ENCODE results near the gene ZNF766.
"Not testable (repeated sequence)": the region's sequence is repeated elsewhere in the genome, so short reads cannot be mapped to it uniquely, and the experiment has no call there.

ZNF766 gene

DNA sequence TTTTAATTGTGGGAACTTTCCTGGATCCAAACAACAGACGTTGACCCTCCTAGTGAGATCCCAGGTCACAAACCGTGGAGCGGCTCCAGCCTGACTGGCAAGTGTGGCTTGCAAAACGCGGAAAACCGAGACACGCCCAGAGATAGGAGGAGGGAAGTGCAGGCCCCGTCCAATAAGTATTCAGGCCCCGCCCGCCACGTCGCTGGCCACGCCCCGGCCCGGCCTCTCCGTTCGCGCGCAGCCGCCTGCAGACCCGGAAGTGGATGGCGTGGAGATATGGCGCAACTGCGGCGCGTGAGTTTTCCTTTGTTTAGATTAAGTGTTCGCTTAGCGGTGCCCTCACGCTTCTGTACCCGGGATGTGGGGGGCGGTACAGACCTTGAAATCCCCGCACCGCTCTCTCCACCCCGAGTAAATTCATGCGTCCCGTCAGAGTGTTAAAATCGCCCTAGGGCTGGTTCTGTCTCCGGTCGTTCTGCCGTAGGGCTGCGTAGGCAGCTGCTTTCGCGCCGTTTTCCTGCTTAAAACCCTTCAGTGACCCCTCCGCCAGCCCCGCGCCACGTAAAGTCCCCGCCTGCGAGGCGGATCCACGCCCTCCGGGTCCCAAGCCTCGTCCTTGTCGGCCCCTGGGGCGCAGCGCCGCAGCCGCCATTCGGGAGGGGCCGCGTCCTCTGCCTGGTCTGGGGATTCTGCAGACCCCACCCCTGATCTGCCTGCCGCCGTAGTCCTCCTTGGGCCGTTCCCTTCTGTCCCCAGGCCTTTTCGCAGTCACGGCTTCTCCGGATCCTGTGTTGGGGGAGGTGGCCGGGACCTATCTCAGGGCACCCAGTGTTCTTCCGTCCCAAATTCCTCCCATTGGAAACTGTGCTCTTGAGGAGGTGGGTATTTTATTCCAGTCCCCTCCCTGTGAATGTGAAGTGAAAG is at the start of gene ZNF766:
ZNF766 (plus strand) TSS at position 250 of the 924 bp plus-strand sequence; CDS start at position 277, 27 bp downstream.
- DNase-seq = peak; percentile 65

DNA sequence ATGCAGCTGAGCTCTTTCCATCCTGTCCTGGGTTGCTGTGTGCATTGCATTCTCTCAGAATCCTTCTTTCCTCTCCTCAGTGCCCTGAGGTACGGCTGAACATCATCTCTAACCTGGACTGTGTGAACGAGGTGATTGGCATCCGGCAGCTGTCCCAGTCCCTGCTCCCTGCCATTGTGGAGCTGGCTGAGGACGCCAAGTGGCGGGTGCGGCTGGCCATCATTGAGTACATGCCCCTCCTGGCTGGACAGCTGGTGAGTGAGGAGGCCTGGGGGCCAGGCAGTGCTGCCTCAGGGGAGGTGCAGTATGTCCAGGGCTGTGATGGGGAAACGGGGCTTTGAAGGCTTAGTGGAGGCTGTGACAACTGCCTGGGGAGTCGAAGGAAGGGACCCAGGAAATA is 49.8 kb upstream of the ZNF766 start:
- DNase-seq = no peak

DNA sequence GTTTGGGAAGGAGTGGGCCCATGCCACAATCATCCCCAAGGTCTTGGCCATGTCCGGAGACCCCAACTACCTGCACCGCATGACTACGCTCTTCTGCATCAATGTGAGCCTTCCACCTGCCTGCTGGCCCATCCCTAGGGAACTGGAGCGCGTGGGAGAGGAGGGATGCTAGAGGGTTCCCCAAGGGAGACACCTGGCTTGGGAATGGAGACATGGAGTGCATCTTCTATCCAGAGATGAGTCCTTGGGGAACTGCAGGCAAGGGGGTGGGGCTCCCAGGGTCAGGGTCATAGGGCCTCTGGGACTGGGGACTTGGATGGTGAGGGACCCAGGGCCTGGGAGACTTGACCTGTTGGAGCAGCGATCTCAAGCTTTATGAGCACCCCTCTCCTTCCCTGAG is 48.4 kb upstream of the ZNF766 start:
- DNase-seq = no peak

DNA sequence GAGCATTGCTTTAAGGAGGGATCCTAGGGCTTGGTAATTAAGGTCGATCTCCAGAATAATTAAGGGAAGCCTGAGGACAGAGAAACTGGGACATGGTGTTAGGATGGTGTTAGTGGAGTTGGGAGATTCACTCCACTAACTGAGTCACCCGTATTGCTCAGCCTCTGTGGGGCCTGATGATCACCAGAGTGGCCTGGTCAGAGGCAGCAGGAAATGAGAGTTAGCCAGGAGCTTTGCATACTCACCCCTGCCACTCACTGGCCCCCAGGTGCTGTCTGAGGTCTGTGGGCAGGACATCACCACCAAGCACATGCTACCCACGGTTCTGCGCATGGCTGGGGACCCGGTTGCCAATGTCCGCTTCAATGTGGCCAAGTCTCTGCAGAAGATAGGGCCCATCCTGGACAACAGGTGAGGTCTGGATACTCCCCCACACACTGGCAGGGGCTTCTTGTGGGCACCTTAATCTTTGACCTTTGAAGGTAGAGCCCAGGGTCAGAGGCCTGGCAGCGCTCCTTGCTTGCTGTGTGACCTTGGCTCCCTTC is 47.5 kb upstream of the ZNF766 start:
- no peak for DNase-seq

DNA sequence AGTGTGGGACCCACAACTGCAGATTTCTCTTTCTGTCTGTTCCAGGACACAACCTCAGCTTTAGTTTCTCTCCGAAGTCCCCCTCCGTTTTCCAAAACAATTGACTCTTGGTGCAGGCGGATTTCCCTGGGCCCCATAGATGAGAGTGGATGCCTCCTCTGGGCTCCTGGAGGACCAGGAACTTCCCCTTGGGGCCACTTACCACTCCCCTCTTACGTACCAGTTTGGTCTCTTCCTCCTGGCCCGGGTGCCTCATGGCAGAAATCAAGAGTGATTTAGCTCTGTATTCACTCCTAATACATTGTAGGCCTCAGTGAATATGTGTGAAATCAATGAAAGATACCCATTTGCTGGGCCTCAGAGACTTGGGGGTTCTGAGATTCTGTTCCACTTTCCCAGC is 45.2 kb upstream of the ZNF766 start:
- DNase-seq = no peak

DNA sequence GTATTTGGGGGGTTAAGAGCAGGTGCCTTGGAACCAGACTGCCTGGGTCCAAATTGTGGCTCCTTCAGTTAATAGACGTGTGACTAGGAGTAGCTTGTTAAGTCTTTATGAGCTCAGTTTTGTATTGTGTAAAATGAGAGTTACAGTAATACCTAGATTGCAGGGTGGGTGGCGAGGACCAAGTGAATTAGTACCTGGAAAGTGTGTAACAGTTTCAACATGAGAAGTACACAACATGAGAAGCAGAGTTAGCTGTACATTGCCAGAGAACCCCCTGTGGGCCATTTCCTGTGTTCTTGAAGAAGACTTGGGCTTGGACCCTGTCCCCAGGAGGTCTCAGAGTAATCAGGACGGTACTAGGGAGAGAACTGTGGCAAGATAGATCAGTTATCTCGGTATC is 42.7 kb upstream of the ZNF766 start:
- DNase-seq = no peak

DNA sequence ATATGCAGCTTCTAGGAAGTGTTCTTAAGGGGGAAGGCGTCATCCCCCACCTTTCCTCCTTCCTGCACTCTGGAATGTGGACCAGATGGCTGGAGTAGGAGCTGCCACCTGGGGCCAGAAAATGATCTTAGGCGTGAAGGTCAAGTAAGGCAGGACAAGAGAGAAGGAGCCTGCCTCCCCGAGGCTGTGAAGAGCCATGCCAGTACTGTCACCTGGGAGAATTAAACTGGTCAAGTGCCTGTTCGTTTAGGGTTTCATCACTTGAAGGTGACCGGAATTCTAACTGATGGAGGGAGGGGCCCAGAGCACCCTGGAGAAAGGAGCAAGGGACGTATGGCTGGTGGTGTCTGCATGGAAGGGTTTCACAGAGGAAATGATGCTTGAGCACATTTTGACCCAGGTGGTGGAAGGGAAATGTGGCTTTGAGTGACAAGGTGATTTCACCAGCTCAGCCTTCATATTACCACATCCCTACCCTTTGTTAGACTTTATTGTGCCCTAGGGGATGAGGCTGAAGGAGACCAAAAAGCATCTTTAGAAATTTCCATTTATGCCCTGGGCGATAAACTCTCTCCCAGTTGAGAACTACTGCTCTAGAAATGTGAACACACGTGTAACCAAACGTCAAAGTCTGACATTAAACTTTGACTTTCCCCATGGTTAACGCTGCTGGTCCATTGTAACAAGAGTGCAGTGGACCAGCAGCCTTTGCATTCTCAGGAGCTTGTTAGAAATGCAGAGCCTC is 42.0 kb upstream of the ZNF766 start:
- no peak for DNase-seq

DNA sequence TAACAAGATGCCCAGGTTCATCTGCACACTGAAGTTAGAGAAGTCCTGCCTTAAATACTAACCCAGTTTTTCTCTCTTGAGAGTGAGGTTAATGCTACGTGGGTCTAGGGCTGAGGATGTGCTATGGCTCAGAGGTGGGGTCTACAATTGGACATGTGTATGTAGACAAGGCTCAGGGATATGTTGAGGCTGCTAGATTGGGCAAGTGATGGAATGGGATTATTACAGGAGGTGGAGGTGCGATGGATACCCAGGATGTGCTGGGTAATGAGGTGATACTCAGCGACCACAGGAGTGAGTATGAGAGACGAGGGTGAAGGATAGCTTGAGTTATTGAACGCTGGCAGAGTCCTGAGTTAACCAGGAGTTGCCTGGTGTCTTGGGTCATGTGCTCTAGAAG is 41.4 kb upstream of the ZNF766 start:
- DNase-seq = no peak

DNA sequence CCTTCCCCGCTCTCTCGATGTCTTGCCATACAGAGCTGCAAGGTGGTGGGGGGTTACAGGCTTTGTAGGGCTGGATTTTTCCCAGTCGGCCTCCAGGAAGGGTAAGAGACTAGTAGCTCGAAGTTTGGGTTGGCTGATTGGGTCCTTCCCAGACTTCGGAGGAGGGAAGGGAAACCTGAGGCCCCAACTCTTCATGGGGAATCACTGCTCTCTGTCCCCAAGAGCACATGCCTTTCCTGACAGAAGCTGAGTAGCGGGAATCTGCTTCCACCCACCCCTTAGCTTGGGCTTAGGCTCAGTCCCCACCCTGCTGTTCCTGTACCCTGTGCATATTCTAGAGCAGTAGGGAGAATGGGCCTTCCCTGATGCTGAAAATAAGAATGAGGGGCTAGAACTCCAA is 39.9 kb upstream of the ZNF766 start:
- DNase-seq = no peak

DNA sequence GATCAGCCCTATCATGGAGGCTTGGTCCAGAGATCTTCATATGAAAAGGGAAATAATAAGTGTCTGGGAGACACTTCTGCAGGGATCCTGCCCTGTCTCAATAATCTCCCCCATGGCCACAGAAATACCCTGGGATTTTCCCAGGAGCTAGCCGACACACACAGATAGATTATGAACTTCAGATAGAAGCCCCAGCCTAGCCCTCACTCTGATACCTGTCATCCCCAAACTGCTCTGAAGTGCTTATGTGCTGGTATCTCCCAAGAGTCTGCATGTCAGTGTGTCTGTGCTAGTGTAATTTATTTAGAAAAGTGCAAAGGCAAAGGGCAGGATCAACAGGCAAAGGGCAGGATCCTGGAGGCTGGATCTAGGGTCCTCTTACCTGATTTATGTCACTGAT is 38.7 kb upstream of the ZNF766 start:
- DNase-seq = no peak

DNA sequence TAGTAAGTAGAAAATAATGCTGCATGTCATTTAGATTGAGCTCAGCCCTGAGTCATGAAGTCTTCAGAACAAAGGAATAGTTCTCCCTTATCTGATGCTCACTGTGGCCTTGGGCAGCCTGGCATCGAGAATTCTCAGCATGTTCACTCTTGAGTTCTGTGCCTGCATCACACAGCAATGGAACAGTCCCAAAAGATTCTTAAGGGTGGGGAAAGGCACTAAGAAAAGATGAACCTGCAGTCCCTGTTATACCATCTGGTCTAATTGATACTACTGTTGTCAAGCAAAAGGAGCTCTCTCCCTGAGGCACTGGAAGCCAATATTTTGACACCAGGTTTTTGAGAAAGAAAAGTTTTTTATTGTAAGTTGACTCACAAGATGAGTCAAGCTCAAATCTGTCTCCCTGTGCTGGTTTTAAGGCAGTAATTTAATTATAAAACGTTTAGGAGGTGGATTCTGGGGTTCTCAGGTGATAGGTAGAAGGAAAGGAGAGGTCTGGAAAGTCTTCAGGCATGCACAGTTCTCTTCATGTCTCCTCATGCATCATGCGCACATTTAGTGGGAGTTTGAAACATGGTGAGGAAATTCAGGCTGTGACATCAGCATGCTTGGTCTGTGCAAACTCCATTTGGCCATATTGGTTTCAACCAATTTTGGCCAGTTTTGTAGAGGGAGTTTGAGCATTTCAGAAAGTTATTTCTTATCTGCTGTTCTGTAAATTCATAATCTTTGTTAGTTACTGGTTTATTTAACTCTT is 38.1 kb upstream of the ZNF766 start:
- DNase-seq = no peak

DNA sequence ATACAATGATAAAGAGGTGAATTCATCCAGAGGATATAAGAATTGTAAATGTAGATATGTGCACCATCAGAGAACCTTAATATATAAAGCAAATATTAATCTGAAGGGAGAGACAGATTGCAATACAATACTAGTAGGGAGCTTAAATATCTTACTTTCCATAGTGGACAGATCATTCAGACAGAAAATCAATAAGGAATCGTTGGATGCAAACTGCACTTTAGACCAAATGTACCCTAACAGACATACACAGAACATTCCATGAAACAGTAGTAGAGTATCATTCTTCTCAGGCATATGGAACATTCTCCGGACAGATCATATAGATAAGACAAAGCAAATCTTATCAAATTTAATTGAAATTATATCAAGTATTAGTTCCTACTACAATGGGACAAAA is 35.0 kb upstream of the ZNF766 start:
- DNase-seq = no peak

DNA sequence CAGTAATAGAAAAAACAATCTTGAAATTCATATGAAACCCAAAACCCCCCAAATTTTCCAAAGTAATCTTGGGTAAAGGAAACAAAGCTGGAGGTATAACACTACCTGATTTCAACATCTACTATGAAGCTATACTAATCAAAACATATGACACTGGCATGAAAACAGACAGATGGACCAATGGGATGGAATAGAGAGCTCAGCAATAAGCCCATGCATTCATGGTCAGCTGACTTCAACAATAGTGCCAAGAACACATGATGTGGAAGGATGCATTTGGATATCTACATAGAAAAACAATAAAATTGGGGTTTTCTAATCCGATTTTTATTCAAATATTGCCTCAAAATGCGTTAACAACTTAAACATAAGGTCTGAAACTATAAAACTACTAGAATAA is 32.2 kb upstream of the ZNF766 start:
- DNase-seq = no peak

DNA sequence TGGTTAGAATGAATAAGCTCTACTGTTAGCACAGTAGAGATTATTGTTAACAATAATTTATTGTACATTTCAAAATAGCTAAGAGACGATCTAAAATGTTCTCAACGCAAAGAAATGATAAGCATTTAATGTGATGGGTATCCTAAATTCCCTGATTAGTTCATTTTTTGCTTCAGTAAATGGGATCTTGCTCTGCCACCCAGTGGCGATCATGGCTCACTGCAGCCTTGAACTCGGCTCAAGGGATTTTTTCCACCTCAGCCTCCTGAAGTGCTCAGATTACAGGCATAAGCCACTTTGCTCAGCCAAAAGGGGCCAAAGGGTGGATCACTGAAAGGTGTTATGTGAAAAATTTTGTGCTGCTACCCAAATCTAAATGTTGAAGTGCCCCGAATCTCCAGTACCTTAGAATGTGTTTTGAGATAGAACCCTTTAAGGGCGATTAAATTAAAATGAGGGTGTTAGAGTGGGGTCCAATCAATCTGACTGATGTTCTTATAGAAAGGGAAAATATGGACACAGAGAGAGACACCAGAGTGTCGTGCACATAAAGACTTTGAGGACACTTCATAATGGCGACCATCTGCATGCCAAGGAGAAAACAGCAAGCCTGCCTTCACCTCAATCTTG is 31.5 kb upstream of the ZNF766 start:
- DNase-seq = no peak

DNA sequence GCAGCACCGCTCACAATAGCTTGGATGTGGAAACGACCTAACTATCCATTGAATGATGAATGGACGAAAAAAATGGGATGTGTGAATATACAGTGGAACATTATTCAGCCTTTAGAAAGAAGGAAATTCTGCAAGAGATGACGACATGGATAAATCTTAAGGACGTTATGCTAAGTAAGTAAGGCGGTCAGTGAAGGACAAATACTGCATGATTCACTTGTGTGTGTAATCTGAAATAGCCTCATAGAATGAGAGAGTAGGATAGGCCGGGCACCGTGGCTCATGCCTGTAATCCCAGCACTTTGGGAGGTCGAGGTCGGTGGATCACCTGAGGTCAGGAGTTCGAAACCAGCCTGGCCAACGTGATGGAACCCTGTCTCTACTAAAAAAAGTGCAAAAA is 25.4 kb upstream of the ZNF766 start:
- DNase-seq = no peak

DNA sequence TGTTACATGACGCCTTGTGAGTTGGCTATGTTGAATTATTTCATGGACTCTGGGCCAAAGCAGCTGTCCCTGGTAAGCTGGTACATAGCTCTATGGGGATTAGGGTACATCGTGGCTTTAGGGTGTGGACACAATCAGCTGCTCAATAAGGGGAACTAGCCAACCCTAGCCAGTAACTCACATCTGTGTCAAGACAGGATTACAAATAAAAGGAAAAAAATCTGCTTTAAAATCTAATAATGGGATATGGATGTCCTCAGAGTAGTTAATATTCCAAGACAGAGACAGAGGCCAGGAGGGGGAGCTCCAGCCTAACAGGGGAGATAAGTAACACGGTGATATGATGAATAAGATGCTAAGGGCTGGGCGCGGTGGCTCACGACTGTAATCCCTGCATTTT is 21.1 kb upstream of the ZNF766 start:
- DNase-seq = no peak

DNA sequence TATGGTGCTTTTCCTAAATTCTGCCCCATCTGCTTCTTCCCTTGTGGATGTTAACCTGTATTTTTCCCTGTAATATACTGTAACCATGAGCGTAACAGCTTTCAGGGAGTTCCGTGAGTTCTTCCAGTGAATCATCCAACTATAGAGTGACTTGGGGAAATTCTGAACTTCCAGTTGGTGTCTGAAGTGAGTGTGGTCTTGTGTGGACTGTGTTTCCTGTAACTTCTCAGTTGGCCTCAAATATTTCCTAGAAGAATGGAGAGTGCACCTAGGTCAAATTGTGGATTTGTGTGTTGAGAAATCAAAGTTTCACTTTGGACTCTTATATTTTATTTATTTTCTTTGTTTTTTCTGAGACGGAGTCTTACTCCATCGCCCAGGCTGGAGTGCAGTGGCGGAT is 11.0 kb upstream of the ZNF766 start:
- no peak for DNase-seq

DNA sequence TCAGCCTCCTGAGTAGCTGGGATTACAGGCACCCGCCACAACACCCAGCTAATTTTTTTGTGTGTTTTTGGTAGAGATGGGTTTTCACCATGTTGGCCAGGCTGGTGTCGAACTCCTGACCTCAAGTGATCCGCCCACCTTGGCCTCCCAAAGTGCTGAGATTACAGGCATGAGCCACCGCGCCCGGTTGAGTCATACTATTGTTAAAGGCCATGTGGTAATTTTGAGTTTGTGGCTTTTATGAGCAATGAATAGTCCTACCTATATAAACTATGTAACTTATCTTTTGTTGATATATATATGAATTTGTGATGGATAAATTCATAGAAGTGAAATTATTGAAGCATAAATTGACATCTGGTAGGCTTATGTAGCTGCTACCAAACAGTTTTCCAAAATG is 3.8 kb upstream of the ZNF766 start:
- not testable (repeated sequence) for DNase-seq

DNA sequence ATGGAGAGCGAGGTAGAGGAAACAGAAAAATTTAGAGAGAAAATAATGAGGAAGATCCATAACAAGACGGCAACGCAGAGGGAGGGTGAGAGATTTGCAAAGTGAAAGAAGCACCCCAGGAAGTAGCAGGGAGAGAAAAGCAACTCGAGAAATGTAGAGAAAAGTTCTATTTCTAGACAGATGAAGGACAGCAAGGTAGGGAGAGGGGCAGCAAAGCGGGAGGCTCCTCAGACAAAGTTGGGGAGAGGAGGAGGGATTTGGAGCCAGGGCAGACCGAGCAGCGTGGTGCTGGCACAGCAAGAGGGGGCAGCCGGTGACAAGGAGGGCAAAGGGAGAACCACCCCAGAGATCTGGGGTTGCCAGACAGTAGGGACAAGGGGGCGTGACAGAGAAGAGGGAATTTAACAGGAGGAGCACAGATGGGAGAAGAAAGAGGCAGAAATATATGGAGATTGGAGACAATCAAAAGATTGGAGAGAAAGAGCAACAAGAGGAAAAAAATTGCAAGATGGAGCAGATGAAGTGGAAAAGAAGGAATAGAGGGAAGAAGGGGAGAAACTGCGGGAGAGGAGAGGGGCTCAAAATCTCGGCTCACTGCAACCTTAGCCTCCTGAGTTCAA is 989 bp downstream of the ZNF766 start:
- no peak for DNase-seq

DNA sequence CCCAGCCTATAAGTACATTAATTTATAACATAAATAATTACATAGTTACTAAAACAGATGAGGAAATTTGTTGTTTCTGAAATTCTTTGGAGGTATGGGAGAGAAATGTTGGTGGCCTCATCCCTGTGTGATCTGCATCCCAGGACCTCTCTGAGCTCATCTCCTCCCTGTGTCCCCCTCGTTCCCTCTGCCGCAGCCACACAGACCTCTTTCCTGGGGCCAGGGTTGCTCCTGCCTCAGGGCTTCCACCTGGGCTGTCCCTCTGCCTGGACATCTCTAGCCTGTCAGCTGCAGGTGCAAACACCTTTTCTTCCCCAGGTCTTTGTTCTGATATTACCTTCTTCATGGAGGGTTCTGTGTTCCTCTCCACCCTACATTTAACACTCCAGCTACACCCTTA is 3.9 kb downstream of the ZNF766 start:
- DNase-seq = no peak

DNA sequence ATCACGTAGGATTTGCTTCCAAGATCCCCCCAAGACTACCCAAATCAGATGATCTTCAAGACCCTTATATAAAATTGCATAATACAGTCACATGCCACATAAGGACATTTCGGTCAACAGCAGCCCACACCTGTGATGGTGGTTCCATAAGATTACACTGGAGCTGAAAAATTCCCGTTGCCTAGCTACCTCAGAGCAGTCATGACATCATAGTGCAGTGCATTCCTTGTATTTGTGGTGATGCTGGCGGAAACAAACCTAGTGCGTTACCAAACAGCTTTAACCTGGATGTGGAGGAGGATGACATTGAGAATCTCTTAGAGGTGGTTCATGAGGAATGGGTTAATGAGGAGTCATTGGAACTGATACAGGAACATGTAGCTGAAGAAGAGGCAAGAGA is 4.8 kb downstream of the ZNF766 start:
- DNase-seq = no peak

DNA sequence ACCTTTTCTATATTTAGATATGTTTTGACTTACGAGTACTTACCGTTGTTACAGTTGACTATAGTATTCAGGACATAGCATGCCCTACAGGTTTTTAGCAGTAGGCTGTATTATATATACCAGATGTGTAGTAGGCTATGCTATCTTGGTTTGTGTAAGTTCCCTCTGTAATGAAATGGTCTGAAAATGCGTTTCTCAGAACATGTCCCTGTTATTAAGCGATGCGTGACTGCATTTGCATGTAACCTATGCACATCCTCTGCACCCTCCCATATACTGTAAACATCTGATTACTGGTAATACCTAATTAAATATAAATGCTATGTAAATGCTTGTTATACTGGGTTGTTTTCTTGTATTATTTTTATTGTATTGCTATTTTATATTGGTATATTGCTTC is 6.6 kb downstream of the ZNF766 start:
- DNase-seq = no peak
